ENCODE data around the gene SRI.
"Not testable (repeated sequence)": the region's sequence is repeated elsewhere in the genome, so short reads cannot be mapped to it uniquely, and the experiment has no call there.

The SRI gene

DNA sequence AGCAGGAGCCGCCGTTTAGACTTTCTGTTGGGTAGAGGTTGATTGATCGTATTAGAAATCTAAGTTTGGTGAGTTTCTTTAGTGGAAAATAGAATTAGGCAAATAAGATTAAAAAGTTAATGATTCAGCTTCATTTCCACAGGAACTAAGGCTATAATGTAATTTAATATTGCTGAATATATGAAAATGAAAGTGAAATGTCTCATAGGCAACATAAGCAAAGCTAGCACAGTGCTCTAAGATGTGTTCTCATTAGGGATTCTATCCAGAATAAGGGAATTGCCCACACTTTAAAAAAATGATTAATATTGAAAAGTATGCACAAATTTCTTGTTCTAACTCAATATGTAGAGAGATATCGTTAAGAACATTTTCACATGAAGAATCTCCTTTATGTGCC, 47.0 kb downstream of the SRI start:
- no peak for FAIRE-seq

DNA sequence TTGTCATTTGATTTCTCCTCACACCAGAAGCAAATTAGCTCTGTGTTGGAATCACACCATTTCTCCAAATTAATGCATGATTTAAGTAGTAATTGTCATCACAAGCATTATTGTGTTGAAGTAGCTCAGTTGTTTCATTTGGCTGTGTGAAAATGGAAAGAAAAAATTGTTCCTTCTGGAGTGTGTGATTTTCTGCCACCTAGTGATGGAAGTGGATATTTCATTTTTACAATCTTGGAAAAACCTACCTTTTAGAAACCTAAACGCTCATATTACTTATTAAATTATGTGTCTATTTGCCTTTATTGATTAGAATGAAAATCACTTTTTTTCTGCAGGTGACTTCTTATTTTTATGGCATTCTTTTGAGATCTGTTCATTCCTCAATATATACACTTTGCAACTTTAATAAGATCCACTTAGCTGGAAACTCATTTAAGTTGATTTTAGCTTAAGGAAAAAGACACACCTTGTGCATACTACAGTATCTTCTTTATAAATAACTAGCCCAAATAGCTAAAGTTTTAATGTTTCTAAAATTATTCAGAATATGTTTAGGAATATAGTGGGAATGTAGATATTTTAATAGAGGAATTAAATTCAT, 50.0 kb downstream of the SRI start:
- peak; percentile 96 for FAIRE-seq

DNA sequence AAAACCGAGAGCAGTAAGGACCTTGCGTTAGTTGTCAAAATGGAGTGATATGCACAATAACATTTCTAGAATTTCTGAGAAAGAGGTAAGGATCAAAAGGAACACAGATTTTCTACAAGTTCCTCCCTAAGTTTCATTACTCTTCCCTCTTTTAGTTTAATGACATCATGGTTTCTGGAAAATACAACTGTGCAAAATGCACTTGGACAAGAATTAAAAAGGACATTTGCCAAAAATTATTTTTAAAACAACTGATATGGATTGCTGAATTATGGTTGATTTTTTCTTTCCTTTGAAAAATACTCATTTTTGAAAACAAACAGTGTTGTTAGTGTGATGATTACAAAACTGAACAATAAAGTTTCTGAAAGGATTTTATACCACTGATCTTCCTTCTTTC, 52.1 kb downstream of the SRI start:
- FAIRE-seq, result no peak

DNA sequence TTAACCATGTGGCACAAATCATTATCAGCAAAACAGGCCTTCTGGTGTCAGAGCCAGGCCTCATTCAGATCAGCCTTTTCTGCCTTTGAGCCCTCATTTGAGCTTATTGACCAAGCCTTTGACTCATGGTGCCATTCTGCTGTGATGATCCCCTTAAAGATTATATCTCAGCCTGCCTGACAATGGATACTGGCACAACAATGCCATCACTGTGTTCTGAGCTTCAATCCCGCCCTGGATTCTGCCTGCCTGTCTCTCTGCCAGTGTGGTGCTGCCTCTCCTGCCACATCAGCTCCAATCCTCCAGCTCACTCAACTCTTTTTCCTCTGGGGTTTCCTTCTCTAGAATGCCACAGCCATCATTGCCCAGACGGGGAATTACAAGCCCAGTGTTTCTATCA, 52.6 kb downstream of the SRI start:
- FAIRE-seq, result no peak

DNA sequence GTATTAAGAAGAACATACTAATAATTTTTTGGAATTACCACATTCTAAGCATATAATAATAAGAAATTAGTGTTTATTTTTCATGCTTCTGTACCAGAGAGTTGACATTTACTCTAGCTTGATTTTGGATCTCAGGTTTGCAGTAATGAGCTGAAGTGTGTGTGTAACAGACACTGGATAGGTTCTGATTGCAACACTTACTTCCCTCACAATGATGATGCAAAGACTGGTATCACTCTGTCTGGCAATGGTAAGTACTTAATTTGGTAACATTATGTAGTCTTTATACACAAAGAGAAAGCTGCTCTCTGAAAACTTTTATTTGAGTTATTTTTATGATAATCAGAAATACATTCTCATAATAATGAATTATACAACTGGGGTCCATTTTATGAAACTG, 54.1 kb downstream of the SRI start:
- FAIRE-seq, result no peak

DNA sequence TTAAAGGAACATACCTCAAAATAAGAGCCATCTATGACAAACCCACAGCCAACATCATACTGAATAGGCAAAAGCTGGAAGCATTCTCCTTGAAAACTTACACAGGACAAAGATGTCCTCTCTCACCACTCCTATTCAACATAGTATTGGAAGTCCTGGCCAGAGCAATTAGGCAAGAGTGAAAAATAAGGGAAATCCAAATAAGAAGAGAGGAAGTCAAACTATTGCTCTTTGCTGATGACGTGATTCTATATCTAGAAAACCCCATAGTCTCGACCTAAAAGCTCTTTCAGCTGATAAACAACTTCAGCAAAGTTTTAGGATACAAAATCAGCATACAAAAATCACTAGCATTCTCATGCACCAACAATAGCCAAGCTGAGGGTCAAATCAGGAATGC, 60.1 kb downstream of the SRI start:
- not testable (repeated sequence) for FAIRE-seq

DNA sequence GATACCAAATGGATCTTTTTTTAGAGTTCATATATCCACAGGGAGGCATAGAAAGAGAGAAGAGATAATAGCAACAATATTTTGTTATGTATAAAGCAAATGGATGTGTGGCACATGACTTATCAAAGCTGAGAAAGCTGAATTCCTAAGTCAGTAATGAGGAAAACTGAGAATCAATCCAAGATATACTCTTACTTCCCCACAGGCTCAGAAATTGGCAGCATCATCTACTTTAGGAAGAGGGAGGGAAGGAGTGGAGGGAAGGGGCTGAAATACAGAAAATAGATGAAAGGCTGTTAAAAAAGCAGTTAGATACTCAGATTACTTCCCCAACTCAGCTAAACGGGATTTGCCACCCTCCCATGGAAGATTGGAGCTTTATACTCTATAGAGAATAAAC, 63.5 kb downstream of the SRI start:
- no peak for FAIRE-seq

DNA sequence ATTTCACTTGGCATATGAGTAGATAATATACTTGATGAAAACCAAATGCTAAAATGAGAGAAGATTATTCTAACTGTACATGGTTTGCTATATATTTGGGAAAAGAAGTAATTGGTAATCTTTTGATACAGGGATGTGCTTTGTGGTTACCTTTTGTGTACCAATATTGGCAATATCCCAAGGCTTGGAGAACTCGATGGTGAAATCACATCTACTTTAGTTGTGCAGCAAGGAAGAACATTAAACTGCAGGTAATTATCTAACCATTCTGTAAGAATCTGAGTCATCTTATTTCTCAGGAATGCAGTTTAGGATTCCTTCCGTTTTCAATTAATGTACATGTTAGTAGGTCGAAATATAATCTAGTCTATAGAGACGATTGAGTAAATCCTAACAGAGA, 64.1 kb downstream of the SRI start:
- FAIRE-seq, result no peak

All from A204.1 (cell line).